GM12873 (cell line): ENCODE results near the gene PKM.

Source experiments
- TF ChIP-seq, protein P1 (sequence below): IDR thresholded peaks from 2 replicates; pipeline ENCODE4 v1.5.1; 2012; ENCODE audit warnings: low read depth, mild to moderate bottlenecking, moderate library complexity, low read length, control low read depth; ENCODE audit not compliant: insufficient read depth; ENCODE audit errors: missing control alignments

PKM gene

DNA sequence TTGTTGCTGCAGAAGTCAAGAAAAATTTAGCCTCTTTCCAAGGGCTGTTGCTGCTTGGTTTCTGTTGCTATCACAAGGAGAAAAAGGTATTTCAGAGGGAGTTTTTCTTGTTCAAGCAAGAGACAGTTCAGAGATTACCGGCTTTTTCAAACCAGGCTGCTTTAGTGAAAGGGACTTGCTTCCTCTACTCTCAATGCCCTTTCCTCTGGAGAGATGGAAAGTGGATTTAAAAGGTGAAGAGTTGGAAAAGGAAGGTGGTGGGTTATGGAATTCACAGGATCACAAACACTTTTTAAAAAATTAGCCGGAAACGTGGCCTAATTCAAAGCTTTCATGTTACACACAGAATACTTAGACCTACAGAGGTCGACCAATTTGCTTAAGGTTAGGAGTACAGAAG lies 40.2 kb upstream of the PKM start:
- TF ChIP-seq, protein P1, sequence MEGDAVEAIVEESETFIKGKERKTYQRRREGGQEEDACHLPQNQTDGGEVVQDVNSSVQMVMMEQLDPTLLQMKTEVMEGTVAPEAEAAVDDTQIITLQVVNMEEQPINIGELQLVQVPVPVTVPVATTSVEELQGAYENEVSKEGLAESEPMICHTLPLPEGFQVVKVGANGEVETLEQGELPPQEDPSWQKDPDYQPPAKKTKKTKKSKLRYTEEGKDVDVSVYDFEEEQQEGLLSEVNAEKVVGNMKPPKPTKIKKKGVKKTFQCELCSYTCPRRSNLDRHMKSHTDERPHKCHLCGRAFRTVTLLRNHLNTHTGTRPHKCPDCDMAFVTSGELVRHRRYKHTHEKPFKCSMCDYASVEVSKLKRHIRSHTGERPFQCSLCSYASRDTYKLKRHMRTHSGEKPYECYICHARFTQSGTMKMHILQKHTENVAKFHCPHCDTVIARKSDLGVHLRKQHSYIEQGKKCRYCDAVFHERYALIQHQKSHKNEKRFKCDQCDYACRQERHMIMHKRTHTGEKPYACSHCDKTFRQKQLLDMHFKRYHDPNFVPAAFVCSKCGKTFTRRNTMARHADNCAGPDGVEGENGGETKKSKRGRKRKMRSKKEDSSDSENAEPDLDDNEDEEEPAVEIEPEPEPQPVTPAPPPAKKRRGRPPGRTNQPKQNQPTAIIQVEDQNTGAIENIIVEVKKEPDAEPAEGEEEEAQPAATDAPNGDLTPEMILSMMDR = no peak

- TF ChIP-seq, protein P1 = no peak
Observed at GRCh38 chr15:72269739-72270138, 38.7 kb upstream of the PKM start.

GRCh38 chr15:72265031-72265430 lies 34.0 kb upstream of the PKM start:
- TF ChIP-seq, protein P1 = no peak

- TF ChIP-seq, protein P1 = no peak
Observed at GRCh38 chr15:72252663-72253299, 21.8 kb upstream of the PKM start.

GRCh38 chr15:72249142-72249810 lies 18.3 kb upstream of the PKM start:
- TF ChIP-seq, protein P1 = no peak

DNA sequence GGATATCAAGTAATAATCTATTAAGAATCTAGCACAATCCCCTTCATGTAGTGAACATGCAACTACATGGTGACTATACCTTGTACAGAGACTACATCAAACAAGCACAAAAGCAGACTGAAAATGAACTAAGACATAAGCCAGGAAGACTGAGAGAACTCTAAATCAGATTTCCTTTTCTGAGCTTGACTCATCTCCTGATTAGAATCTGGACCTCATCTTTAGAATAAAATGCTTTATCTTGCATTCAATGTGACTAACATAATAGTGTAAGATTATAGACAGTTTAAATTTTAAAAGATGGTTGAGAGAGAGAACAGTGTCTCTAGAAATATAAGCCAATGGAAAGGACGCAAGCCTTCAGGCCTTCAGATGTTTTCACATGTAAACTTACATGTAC lies 17.5 kb upstream of the PKM start:
- TF ChIP-seq, protein P1 = no peak

DNA sequence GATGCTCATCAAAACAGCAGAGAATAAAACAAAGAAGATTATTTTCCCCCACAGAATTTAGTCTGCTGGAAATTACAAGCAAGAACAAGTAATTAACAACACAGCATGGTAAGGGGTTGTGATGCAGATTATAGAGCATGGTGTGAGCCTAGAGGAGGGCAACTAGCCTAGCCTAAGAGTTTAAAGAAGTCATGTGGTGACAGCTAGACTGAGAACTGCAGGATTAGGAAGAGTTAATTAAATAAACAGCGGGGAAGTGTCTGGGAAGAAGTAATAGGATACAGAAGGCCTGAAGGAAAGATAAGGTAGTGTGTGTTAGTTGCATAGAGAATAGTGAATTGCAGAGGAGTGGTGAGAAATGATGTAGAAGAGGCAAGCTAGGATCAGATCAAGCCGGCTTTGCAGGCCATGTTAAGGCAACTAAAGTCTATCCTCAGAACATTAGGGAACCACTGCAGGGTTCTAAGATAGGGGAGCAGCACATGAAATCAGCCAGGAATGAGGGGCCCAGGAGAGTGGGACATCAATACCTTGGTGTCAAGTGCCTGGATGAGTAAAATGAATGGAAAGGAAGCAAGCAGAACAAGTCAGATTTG lies 11.9 kb upstream of the PKM start:
- TF ChIP-seq, protein P1 = no peak
